Astrocyte (in vitro differentiated cells and primary cell): ENCODE measurements around the gene SLC26A6. TPM values are rescaled to one million over a fixed set of nuclear protein-coding genes. Genes with fewer than 3 reads are reported as not detected.

Source experiments
- DNase-seq: peaks from one replicate; pipeline ENCODE4 v3.0.0-alpha.2; 2010; ENCODE audit warnings: low read depth
- FAIRE-seq: peaks from 2 replicates; lab custom pipeline; 2011; peaks lifted over from hg19 to GRCh38; lab: Jason Lieb, UNC
- H2AFZ ChIP-seq: 2 replicates; pipeline ENCODE4 v1.6.0; 2012; ENCODE audit warnings: low read depth, low read length, inconsistent platforms
- H3K27ac ChIP-seq: 2 replicates; pipeline ENCODE4 v1.5.1; 2011; ENCODE audit warnings: low read depth, low read length, inconsistent platforms
- H3K27me3 ChIP-seq: 2 replicates; pipeline ENCODE4 v1.6.0; 2011; ENCODE audit warnings: low read length, inconsistent platforms; ENCODE audit not compliant: insufficient read depth
- H3K36me3 ChIP-seq: 2 replicates; pipeline ENCODE4 v1.5.1; 2011; ENCODE audit warnings: low read length, inconsistent platforms; ENCODE audit not compliant: insufficient read depth
- H3K4me1 ChIP-seq: 2 replicates; pipeline ENCODE4 v1.5.1; 2011; ENCODE audit warnings: low read length, inconsistent platforms; ENCODE audit not compliant: insufficient read depth
- H3K4me2 ChIP-seq: 2 replicates; pipeline ENCODE4 v1.6.0; 2012; ENCODE audit warnings: low read length, inconsistent platforms
- H3K4me3 ChIP-seq: 2 replicates; pipeline ENCODE4 v1.5.1; 2011; ENCODE audit warnings: low read depth, mild to moderate bottlenecking, low read length, inconsistent platforms; ENCODE audit not compliant: insufficient read depth
- H3K79me2 ChIP-seq: 2 replicates; pipeline ENCODE4 v1.6.0; 2012; ENCODE audit warnings: mild to moderate bottlenecking, low read length, inconsistent platforms; ENCODE audit not compliant: insufficient read depth
- H3K9ac ChIP-seq: 2 replicates; pipeline ENCODE4 v1.6.0; 2012; ENCODE audit warnings: mild to moderate bottlenecking, low read length, inconsistent platforms
- H3K9me3 ChIP-seq: 2 replicates; pipeline ENCODE4 v1.5.1; 2012; ENCODE audit warnings: low read depth, mild to moderate bottlenecking, low read length, inconsistent platforms; ENCODE audit not compliant: insufficient read depth
- H4K20me1 ChIP-seq: 2 replicates; pipeline ENCODE4 v1.6.0; 2012; ENCODE audit warnings: low read length, inconsistent platforms; ENCODE audit not compliant: insufficient read depth
- H3K27ac Mint-ChIP-seq: one replicate; pipeline ENCODE4 v1.8.0; 2021; ENCODE audit warnings: mild to moderate bottlenecking, mixed read lengths; ENCODE audit not compliant: unreplicated experiment
- H3K27me3 Mint-ChIP-seq: one replicate; pipeline ENCODE4 v1.8.0; 2021; ENCODE audit warnings: low read depth, mixed read lengths; ENCODE audit not compliant: unreplicated experiment
- H3K36me3 Mint-ChIP-seq: one replicate; pipeline ENCODE4 v1.8.0; 2021; ENCODE audit warnings: low read depth, mixed read lengths; ENCODE audit not compliant: unreplicated experiment
- H3K4me1 Mint-ChIP-seq: one replicate; pipeline ENCODE4 v1.8.0; 2021; ENCODE audit warnings: low read depth, mixed read lengths; ENCODE audit not compliant: unreplicated experiment
- H3K4me3 Mint-ChIP-seq: one replicate; pipeline ENCODE4 v1.8.0; 2021; ENCODE audit warnings: mild to moderate bottlenecking, moderate library complexity, mixed read lengths; ENCODE audit not compliant: unreplicated experiment
- H3K9me3 Mint-ChIP-seq: one replicate; pipeline ENCODE4 v1.8.0; 2021; ENCODE audit warnings: mild to moderate bottlenecking, mixed read lengths; ENCODE audit not compliant: unreplicated experiment
- CTCF ChIP-seq: IDR thresholded peaks from 2 replicates; pipeline ENCODE4 v1.5.1; 2011; ENCODE audit warnings: low read depth, mild to moderate bottlenecking, inconsistent platforms, low read length, moderate library complexity; ENCODE audit not compliant: insufficient read depth
- EZH2 ChIP-seq: IDR thresholded peaks from 2 replicates; pipeline ENCODE4 v1.6.1; 2012; ENCODE audit warnings: mild to moderate bottlenecking, low read length, inconsistent platforms; ENCODE audit not compliant: insufficient read depth
- total RNA-seq: library from RNA; stranded (reverse); gene quantifications from 2 replicates; pipeline ENCODE4 v1.2.1, GENCODE V29; 2021

SLC26A6 gene
- total RNA-seq, 1 donor from 2014 or later = 32.0 TPM

- Histone ChIP-seq H3K9me3 (peaks cover 10% of the 10 kb centered on the region), H2AFZ (no peak overlapping the region), H3K4me3 (no peak overlapping the region), H3K79me2 (no peaks in the 10 kb centered on the region), H4K20me1 (no peaks in the 10 kb centered on the region), H3K27me3 (no peaks in the 10 kb centered on the region), H3K27ac (no peak overlapping the region), H3K4me2 (no peak overlapping the region), H3K4me1 (no peaks in the 10 kb centered on the region), H3K9ac (no peak overlapping the region), H3K36me3 (no peaks in the 10 kb centered on the region)
- DNase-seq (no peak), FAIRE-seq (no peak)
- Mint-ChIP-seq H3K4me3 (no peak overlapping the region), H3K9me3 (peaks cover 11% of the 10 kb centered on the region), H3K27me3 (no peaks in the 10 kb centered on the region), H3K27ac (no peak overlapping the region), H3K4me1 (no peaks in the 10 kb centered on the region), H3K36me3 (peaks cover 20% of the 10 kb centered on the region)
- TF ChIP-seq CTCF (no peak), EZH2 (no peak)
Measured at GRCh38 chr3:48619541-48620524, 15.4 kb downstream of the SLC26A6 start.

- no peaks in the 10 kb centered on the region for H3K27me3 Mint-ChIP-seq
- peaks cover 10% of the 10 kb centered on the region for H3K9me3 ChIP-seq
- H3K4me3 Mint-ChIP-seq = no peak overlapping the region
- peaks cover 8% of the 10 kb centered on the region for H3K36me3 Mint-ChIP-seq
- FAIRE-seq = no peak
- no peak overlapping the region for H3K4me3 ChIP-seq
- no peaks in the 10 kb centered on the region for H4K20me1 ChIP-seq
- no peaks in the 10 kb centered on the region for H3K36me3 ChIP-seq
- no peak overlapping the region for H3K27ac ChIP-seq
- no peaks in the 10 kb centered on the region for H3K4me1 ChIP-seq
- H3K4me2 ChIP-seq = no peak overlapping the region
- H3K9ac ChIP-seq = no peak overlapping the region
- no peaks in the 10 kb centered on the region for H3K27me3 ChIP-seq
- TF ChIP-seq EZH2 (no peak), CTCF (no peak)
- DNase-seq = no peak
- no peak overlapping the region for H2AFZ ChIP-seq
- no peaks in the 10 kb centered on the region for H3K4me1 Mint-ChIP-seq
- H3K79me2 ChIP-seq = no peaks in the 10 kb centered on the region
- H3K9me3 Mint-ChIP-seq = peaks cover 11% of the 10 kb centered on the region
- H3K27ac Mint-ChIP-seq = no peak overlapping the region
Measured at GRCh38 chr3:48617559-48617958, 17.7 kb downstream of the SLC26A6 start.

GRCh38 chr3:48614044-48614443 lies 21.2 kb downstream of the SLC26A6 start:
- H3K4me1 ChIP-seq = no peaks in the 10 kb centered on the region
- H3K36me3 Mint-ChIP-seq = no peaks in the 10 kb centered on the region

More at GRCh38 chr3:48614044-48614443, 21.2 kb downstream of the SLC26A6 start:
- Mint-ChIP-seq H3K27me3 (peaks cover 2% of the 10 kb centered on the region), H3K9me3 (peaks cover 11% of the 10 kb centered on the region), H3K27ac (no peak overlapping the region), H3K4me1 (no peaks in the 10 kb centered on the region), H3K4me3 (no peak overlapping the region)
- Histone ChIP-seq H3K27me3 (no peaks in the 10 kb centered on the region), H3K9ac (no peak overlapping the region), H3K36me3 (no peaks in the 10 kb centered on the region), H3K4me2 (no peak overlapping the region), H4K20me1 (no peaks in the 10 kb centered on the region), H3K79me2 (peaks cover 5% of the 10 kb centered on the region), H3K27ac (no peak overlapping the region), H3K9me3 (peaks cover 10% of the 10 kb centered on the region), H2AFZ (peak overlapping the region; percentile 50), H3K4me3 (no peak overlapping the region)
- DNase-seq (no peak), FAIRE-seq (no peak)
- TF ChIP-seq CTCF = no peak
- no peak for TF ChIP-seq EZH2
